KMS-11 (cell line): ENCODE data around the gene CAPZB.

Experiments used
- H2AFZ ChIP-seq: fragments of 200-600 bp; sonication (generic); 2 replicates; pipeline ENCODE4 v1.6.1; 2016; ENCODE audit warnings: antibody characterized with exemption, mixed run types, low read depth
- H3K27ac ChIP-seq: fragments of 200-600 bp; sonication (generic); 2 replicates; pipeline ENCODE4 v1.6.1; 2016; ENCODE audit warnings: mild to moderate bottlenecking, mixed run types
- H3K27me3 ChIP-seq: fragments of 200-600 bp; sonication (generic); 2 replicates; pipeline ENCODE4 v1.6.1; 2017; ENCODE audit warnings: mild to moderate bottlenecking, low read depth, mixed run types, moderate library complexity; ENCODE audit not compliant: insufficient read depth
- H3K36me3 ChIP-seq: fragments of 200-600 bp; sonication (generic); 2 replicates; pipeline ENCODE4 v1.6.1; 2017; ENCODE audit warnings: mild to moderate bottlenecking, mixed run types; ENCODE audit not compliant: insufficient read depth
- H3K4me1 ChIP-seq: fragments of 200-600 bp; sonication (generic); 2 replicates; pipeline ENCODE4 v1.6.1; 2016; ENCODE audit warnings: mild to moderate bottlenecking, low read depth, mixed run types; ENCODE audit not compliant: poor library complexity, severe bottlenecking
- H3K4me2 ChIP-seq: fragments of 200-600 bp; sonication (generic); 2 replicates; pipeline ENCODE4 v1.7.0; 2016; ENCODE audit warnings: mild to moderate bottlenecking, mixed run types
- H3K4me3 ChIP-seq: fragments of 200-600 bp; sonication (generic); IDR thresholded peaks from 2 replicates; pipeline ENCODE4 v1.6.1; 2017; ENCODE audit warnings: low read depth, low read length, mixed read lengths; ENCODE audit not compliant: insufficient read depth
- H3K79me2 ChIP-seq: fragments of 200-600 bp; sonication (generic); 2 replicates; pipeline ENCODE4 v1.6.1; 2016; ENCODE audit warnings: low read depth, mixed run types; ENCODE audit not compliant: insufficient read depth
- H3K9ac ChIP-seq: fragments of 200-600 bp; sonication (generic); 2 replicates; pipeline ENCODE4 v1.6.1; 2016; ENCODE audit warnings: mild to moderate bottlenecking, mixed run types
- H4K20me1 ChIP-seq: fragments of 200-600 bp; sonication (generic); 2 replicates; pipeline ENCODE4 v1.6.1; 2016; ENCODE audit warnings: mild to moderate bottlenecking, mixed run types; ENCODE audit not compliant: insufficient read depth
- CTCF ChIP-seq: fragments of 200-600 bp; sonication (generic); conservative IDR thresholded peaks from 2 replicates; pipeline ENCODE4 v1.6.1; 2017; ENCODE audit warnings: low read depth, mild to moderate bottlenecking, antibody characterized with exemption, low read length, moderate library complexity, mixed read lengths

The CAPZB gene

GRCh38 chr1:19332832-19333231 lies 152.5 kb downstream of the CAPZB start:
- Histone ChIP-seq H3K27ac (no peak overlapping the region), H3K36me3 (no peaks in the 10 kb centered on the region), H3K27me3 (no peaks in the 10 kb centered on the region), H3K4me1 (no peaks in the 10 kb centered on the region), H3K4me3 (no peak overlapping the region), H2AFZ (no peak overlapping the region), H4K20me1 (no peaks in the 10 kb centered on the region), H3K79me2 (no peaks in the 10 kb centered on the region), H3K4me2 (no peak overlapping the region), H3K9ac (no peak overlapping the region)
- TF ChIP-seq CTCF: no peak

- Histone ChIP-seq H3K36me3 (no peaks in the 10 kb centered on the region), H4K20me1 (no peaks in the 10 kb centered on the region), H3K27ac (no peak overlapping the region), H3K9ac (no peak overlapping the region), H2AFZ (no peak overlapping the region), H3K4me2 (no peak overlapping the region), H3K4me3 (no peak overlapping the region), H3K27me3 (no peaks in the 10 kb centered on the region), H3K79me2 (no peaks in the 10 kb centered on the region), H3K4me1 (no peaks in the 10 kb centered on the region)
- TF ChIP-seq CTCF: no peak
These were observed 154.0 kb downstream of the CAPZB start for GRCh38 chr1:19331262-19331878.

GRCh38 chr1:19330449-19331135 lies 154.7 kb downstream of the CAPZB start:
- Histone ChIP-seq H3K79me2 (no peaks in the 10 kb centered on the region), H3K4me3 (no peak overlapping the region), H3K4me2 (no peak overlapping the region), H4K20me1 (no peaks in the 10 kb centered on the region), H2AFZ (no peak overlapping the region), H3K4me1 (no peaks in the 10 kb centered on the region), H3K36me3 (no peaks in the 10 kb centered on the region), H3K27me3 (no peaks in the 10 kb centered on the region), H3K27ac (no peak overlapping the region), H3K9ac (no peak overlapping the region)
- TF ChIP-seq CTCF: no peak

GRCh38 chr1:19329611-19330010 lies 155.7 kb downstream of the CAPZB start:
- no peaks in the 10 kb centered on the region for H4K20me1 ChIP-seq
- no peak overlapping the region for H2AFZ ChIP-seq
- H3K4me3 ChIP-seq: no peak overlapping the region
- no peaks in the 10 kb centered on the region for H3K4me1 ChIP-seq
- TF ChIP-seq CTCF: no peak
- H3K36me3 ChIP-seq: no peaks in the 10 kb centered on the region
- no peaks in the 10 kb centered on the region for H3K27me3 ChIP-seq
- H3K27ac ChIP-seq: no peak overlapping the region
- H3K4me2 ChIP-seq: no peak overlapping the region
- no peaks in the 10 kb centered on the region for H3K79me2 ChIP-seq
- no peak overlapping the region for H3K9ac ChIP-seq
